Measurements from ENCODE around the gene NPHS1. TPM values are rescaled to one million over a fixed set of nuclear protein-coding genes. Genes with fewer than 3 reads are reported as not detected.
"Not testable (repeated sequence)": the region's sequence is repeated elsewhere in the genome, so short reads cannot be mapped to it uniquely, and the experiment has no call there.

The NPHS1 gene
- not detected for total RNA-seq

DNA sequence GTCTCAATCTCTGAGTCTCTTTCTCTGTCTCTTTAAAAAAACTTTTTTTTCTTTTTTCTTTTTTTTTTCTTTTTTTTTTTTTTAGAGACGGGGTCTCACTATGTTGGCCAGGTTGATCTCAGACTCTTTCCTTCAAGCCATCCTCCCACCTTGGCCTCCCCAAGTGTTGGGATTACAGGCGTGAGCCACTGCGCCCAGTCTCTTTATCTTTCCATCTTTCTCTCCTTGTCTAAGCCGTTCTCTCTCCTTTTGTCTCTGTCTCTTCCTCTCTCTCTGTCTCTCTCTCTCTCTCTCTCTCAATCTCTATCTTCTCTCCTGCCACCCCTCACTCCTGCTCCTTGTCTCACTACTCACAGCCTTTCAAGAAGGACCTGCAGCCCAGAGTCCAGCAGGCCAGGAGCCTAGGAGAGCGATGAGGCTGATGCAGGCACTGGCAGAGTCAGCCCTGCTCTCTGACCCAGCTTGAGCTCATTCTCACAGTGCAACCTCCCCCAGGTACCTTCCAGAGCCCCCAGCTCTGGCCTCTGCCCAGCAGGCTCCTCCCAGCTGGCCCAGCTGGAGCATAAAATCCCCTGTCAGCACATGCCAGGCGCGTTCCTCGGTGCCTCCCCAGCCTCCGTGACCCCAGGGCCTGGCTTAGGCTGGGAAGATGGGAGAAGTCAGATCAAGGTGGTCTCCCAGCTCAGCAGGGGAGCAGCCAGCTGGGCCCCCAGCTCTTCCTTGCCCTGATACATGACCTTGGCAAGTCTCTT lies at the start of gene NPHS1:
Gene NPHS1 (minus strand): TSS at position 476 of the 752 bp plus-strand sequence. CDS start 667 bp downstream, outside the sequence.
- no peak for DNase-seq (ENCODE audit: low read depth in 2 of 3, low spot score in 2 of 3)

DNA sequence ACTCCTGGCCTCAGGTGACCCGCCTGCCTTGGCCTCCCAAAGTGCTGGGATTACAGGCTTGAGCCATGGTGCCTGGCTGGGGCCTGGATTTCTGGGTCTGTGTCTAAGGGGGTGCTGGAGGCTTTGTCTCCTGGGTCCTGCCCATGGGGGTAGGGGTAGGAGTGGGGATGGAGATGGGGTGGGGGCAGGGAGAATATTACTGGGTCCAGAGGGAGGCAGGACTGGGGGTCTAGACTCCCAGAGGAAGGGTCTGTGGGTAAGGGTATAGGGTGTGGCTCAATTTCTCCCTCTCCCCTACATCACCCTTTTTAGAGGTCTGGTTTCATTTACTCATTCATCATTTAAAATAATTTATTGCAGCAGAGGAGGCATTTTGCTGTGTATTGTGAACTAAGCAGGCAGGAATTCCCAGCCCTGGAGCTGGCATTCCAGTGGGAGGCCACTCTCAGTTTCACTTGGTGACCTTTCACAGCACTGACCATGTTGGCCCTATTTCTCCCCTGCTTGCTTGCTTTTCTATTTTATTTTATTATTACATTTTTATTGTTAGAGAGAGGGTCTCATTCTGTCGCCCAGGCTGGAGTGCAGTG lies 48.8 kb upstream of the NPHS1 start:
- no peak for DNase-seq (ENCODE audit: low read depth in 2 of 3, low spot score in 2 of 3)

DNA sequence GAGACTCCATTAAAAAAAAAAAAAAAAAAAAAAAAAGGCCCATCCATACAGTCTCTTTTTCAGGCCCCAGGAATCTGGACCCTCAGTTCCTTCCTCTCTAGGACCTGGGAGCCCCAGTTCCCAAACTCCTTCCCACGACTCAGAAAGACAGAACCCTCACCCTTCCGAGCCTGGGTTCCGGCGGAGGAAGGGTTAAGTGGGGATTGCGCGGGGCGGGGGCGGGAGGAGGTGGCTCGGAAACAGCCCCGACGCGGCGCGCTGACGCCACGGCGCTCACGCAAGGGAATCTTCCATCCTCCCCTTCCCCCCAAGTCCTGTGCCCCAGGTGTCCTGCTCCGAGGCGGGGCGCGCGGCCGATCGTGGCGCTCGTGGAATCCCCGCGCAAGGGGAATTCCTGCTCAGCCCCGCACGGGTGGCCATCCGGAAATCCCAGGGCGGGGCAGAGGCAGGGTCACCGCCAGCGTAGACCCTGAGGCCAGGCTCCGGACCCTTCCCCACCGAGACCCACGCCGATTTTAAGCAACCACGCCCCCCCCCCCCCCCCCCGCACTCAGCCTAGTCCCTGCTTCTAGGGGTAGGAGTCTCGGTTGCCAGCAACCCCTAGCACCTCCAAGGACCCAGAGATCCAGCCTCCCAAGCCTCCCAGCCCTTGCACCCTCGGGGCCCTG lies 47.4 kb upstream of the NPHS1 start:
- DNase-seq (ENCODE audit: low read depth in 2 of 3, low spot score in 2 of 3): peak; percentile 85 to 87 (median 85)

DNA sequence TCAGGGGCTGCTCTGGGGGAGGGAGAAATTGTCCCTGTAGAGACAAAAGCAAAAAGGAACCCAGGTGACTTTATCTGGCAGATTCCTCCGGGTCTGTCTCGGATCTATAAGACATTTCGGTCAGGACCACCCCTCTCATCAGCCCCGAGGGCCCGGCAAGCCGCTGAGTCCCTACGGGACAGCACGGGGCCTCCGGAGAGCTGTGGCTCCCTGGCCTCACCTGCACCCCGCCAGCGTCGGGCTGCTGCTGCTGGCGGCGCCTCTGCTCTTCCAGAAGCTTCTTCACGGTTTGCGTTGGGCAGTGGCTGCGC lies 46.1 kb upstream of the NPHS1 start:
- DNase-seq (ENCODE audit: low read depth in 2 of 3, low spot score in 2 of 3): no peak

DNA sequence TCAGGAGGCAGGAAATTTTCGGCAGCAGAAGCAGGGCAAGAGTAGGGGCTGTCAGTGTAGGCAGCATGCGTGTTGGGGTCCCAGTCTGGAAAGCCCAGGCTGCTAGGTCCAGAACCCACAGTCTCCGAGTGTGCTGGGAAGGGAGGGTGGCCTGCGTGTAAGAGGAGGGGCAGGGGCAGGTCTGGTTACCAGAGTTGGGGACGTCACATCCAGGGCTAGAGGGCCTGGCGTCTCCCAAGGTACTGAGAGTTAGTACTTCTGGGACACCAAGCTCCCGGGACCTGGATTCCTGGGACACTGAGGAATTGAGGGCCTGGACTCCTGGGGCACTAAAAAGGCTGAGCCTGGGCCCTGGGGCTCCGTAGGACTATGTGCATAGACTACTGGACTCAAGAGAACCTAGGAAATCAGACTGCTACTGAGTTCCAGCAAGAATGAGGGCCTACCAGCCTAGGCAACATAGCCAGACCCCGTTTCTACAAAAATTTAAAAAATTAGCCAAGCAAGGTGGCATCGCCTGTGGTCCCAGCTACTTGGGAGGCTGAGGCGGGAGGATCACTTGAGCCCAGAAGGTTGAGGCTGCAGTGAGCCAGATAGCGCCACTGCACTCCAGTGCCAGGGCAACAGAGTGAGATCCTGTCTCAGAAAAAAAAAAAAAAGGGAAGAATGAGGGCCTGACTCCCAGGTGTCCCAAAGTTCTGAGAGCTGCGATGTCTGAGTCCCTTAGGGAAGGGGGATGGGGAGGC lies 45.6 kb upstream of the NPHS1 start:
- no peak for DNase-seq (ENCODE audit: low read depth in 2 of 3, low spot score in 2 of 3)

DNA sequence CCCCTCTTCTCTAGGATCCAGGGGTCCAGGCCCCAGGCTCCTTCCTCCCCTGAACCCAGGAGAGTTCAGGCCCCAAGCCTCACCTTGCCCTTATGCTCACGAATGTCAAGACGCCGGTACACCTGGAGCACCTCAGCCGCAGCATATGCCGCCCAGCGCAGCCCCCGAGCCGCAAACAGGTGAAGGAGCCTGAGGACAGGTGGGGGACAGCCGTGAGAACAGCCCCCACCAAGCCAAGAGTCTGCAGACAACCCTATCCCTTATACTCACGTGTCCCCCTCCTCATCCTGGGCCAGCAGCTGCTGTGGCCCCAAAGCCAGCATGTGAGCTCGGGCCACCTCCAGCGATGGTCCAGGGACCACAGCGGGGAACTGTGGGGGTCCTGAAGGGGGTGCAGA lies 44.3 kb upstream of the NPHS1 start:
- DNase-seq (ENCODE audit: low read depth in 2 of 3, low spot score in 2 of 3): no peak

GRCh38 chr19:35895911-35896642 lies 43.8 kb upstream of the NPHS1 start:
- DNase-seq (ENCODE audit: low read depth in 2 of 3, low spot score in 2 of 3): no peak

DNA sequence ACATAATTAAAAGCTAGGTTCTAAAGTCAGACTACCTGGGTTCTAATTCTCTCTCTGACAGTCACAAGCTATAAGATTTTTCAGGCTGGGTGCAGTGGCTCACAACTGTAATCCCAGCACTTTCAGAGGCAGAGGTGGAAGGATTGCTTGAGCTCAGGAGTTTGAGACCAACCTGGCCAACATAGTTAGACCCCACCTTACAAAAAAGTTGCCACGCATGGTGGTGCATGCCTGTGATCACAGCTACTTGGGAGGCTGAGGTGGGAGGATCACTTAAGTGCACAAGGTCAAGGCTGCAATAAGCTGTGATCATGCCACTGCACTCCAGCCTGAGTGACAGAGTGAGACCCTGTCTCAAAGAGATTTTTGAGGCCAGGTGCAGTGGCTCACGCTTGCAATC lies 42.0 kb upstream of the NPHS1 start:
- no peak for DNase-seq (ENCODE audit: low read depth in 2 of 3, low spot score in 2 of 3)

GRCh38 chr19:35891819-35892218 lies 39.5 kb upstream of the NPHS1 start:
- DNase-seq (ENCODE audit: low read depth in 2 of 3, low spot score in 2 of 3): not testable (repeated sequence)

DNA sequence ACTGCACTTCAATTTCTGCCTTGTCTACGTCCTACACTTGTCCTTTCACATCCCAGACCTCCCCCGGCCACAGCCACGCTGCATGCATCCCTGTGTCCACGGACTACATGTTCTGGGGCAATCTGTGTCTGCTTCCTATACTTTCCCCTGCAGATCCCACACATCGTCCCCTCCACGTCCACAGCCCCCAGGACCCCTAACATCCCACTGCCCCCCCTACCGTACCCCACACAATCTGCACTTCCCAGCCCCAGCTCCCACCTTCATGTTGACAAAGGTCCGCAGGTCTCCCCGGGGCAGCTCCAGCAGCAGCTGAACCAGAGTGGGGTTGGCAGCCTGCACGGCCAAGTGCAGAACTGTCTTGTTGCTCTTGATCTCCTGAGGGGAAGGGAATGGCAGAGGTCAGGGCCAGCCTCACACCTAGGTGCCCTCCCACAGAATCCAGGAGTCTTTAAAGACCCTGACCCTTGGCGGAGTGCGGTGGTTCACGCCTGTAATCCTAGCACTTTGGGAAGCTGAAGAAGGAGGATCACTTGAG lies 37.9 kb upstream of the NPHS1 start:
- DNase-seq (ENCODE audit: low read depth in 2 of 3, low spot score in 2 of 3): no peak

DNA sequence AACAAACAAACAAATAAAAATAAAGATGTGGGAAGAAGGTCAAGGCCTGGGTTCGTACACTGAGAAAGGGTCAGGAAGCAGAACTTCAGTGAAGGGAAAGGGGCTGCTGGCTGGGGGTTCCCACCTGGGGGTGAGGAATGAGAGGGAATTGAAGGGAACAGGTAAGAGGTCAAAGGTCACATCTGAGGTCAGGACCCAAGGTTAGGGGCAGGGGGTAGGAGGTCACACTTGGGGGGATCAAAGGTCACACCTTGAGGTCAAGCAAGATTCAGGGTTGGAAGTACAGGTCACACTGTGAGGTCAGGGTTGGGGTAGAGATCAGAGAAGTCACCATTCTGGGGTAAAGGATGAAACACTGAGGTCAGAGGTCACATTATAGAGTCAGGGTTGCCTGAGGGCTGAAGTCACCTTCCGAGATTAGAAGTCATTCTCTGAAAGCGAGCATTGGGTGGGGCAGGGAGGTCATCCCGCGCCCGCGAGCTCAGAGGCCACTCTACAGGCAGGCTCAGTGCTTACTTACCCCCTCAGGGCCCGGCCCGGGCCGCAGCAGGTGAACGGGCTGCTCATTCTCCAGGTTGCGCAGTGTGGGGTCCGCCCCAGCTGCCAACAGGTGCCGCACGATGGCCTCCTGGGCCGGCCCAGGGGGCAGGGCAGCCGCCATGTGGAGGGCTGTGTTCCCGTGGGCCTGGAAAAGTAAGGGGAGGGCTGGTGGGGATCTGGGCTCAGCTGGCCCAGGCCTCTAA lies 37.2 kb upstream of the NPHS1 start:
- no peak for DNase-seq (ENCODE audit: low read depth in 2 of 3, low spot score in 2 of 3)

- DNase-seq (ENCODE audit: low read depth in 2 of 3, low spot score in 2 of 3): no peak
These were observed 36.1 kb upstream of the NPHS1 start for GRCh38 chr19:35888398-35888797.

DNA sequence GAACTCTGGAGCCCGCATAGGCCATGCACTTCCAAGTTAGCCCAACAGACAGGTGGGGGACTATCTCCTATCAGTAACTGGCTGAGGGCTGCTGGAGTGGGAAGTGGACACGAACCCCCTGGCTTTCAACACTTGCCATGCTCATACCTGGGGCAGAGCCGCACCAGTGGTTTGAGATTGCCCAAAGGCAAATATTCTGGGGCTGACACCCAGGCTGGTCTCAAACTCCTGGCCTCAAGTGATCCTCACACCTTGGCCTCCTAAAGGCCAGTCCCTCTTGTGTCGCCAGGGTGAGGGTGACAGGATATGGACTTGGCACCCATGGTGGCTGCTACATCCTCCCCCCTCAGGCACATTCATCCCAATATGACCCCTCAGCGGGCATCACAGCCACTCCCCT lies 34.9 kb upstream of the NPHS1 start:
- no peak for DNase-seq (ENCODE audit: low read depth in 2 of 3, low spot score in 2 of 3)

GRCh38 chr19:35885904-35886303 lies 33.6 kb upstream of the NPHS1 start:
- no peak for DNase-seq (ENCODE audit: low read depth in 2 of 3, low spot score in 2 of 3)

GRCh38 chr19:35885225-35885738 lies 33.0 kb upstream of the NPHS1 start:
- DNase-seq (ENCODE audit: low read depth in 2 of 3, low spot score in 2 of 3): no peak

- DNase-seq (ENCODE audit: low read depth in 2 of 3, low spot score in 2 of 3): no peak
These were observed 31.6 kb upstream of the NPHS1 start for GRCh38 chr19:35883882-35884281.

GRCh38 chr19:35882114-35882832 lies 30.0 kb upstream of the NPHS1 start:
- DNase-seq (ENCODE audit: low read depth in 2 of 3, low spot score in 2 of 3): peak in 2 of 3 donors; percentile 73 to 88

DNA sequence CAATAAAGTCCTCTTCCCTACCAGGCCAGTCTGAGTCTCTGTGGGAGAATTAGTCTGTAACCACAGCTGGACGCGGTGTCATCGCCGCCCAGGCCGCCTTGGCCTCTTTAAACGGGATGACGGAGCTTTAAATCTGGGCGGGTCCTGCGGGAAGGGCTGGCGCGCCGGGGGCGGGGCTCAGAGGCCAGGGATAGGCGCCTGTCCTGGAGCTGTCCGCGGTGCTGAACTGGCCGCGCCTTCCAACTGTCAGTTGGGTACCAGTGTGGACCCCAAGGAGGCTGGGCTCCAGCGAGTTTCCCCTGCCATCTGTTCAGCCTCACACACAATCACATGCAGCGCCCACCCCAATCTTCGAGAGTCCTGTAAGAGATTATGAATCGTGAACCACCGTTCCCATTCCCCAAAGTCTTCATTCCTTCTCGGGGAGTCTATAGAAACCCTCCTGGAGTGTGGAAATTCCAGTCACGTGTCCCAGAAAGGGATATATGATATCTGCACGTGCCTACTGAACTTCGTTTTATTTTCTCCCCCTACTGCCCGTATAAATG lies 27.5 kb upstream of the NPHS1 start:
- DNase-seq (ENCODE audit: low read depth in 2 of 3, low spot score in 2 of 3): peak; percentile 44 to 88 (median 86)

GRCh38 chr19:35879068-35879467 lies 26.8 kb upstream of the NPHS1 start:
- no peak for DNase-seq (ENCODE audit: low read depth in 2 of 3, low spot score in 2 of 3)
